Subcutaneous adipose tissue (tissue), 4 donors: ENCODE data around the gene SIL1. TPM values are rescaled to one million over a fixed set of nuclear protein-coding genes. Genes with fewer than 3 reads are reported as not detected.

Experiments
- CTCF ChIP-seq: fragments of 450-650 bp; IDR thresholded peaks from one replicate; pipeline ENCODE4 v1.5.1; 2016; ENCODE audit warnings: low read depth, mild to moderate bottlenecking, control low read depth, antibody characterized with exemption, moderate library complexity
- total RNA-seq, 4 donors: library from RNA; depleted of rRNA; stranded (reverse); fragments of >200 nt; gene quantifications; one replicate each; pipeline ENCODE4 v1.1.0, GENCODE V29; 2016

Gene SIL1
- total RNA-seq, 4 donors from 2014 or later: 29.7 to 52.9 (median 44.8) TPM

GRCh38 chr5:138985683-138986082 is 212.5 kb downstream of the SIL1 start:
- no peak for TF ChIP-seq CTCF

- no peak for TF ChIP-seq CTCF
Measured at GRCh38 chr5:138985256-138985655, 212.9 kb downstream of the SIL1 start.

GRCh38 chr5:138983984-138984383 is 214.2 kb downstream of the SIL1 start:
- no peak for TF ChIP-seq CTCF

GRCh38 chr5:138981586-138981985 is 216.6 kb downstream of the SIL1 start:
- no peak for TF ChIP-seq CTCF

GRCh38 chr5:138981131-138981530 is 217.0 kb downstream of the SIL1 start:
- no peak for TF ChIP-seq CTCF

GRCh38 chr5:138980441-138980840 is 217.7 kb downstream of the SIL1 start:
- TF ChIP-seq CTCF: no peak

GRCh38 chr5:138979684-138980280 is 218.4 kb downstream of the SIL1 start:
- TF ChIP-seq CTCF: no peak
